Mesothelial cell of epicardium (in vitro differentiated cells): ENCODE data around the gene RAB9A. TPM values are rescaled to one million over a fixed set of nuclear protein-coding genes. Genes with fewer than 3 reads are reported as not detected.

Experiments used
- DNase-seq, 2 experiments: peaks; one replicate each; pipeline ENCODE4 v3.0.0; 2021; ENCODE audit warnings: low spot score in 2 of 2; ENCODE audit not compliant: unreplicated experiment in 2 of 2
- H3K27ac Mint-ChIP-seq: 2 replicates; pipeline ENCODE4 v1.8.0; 2021; ENCODE audit warnings: mixed read lengths
- H3K27me3 Mint-ChIP-seq: 2 replicates; pipeline ENCODE4 v1.8.0; 2021; ENCODE audit warnings: low read depth, mixed read lengths
- H3K36me3 Mint-ChIP-seq: 2 replicates; pipeline ENCODE4 v1.8.0; 2021; ENCODE audit warnings: mixed read lengths
- H3K4me1 Mint-ChIP-seq: 2 replicates; pipeline ENCODE4 v1.8.0; 2021; ENCODE audit warnings: mixed read lengths
- H3K4me3 Mint-ChIP-seq: 2 replicates; pipeline ENCODE4 v1.8.0; 2021; ENCODE audit warnings: mild to moderate bottlenecking, moderate library complexity, mixed read lengths
- H3K9me3 Mint-ChIP-seq: 2 replicates; pipeline ENCODE4 v1.8.0; 2021; ENCODE audit warnings: mixed read lengths
- CTCF ChIP-seq: fragments of 200-600 bp; sonication (generic); IDR thresholded peaks from one replicate; pipeline ENCODE4 v1.5.0; 2021; ENCODE audit warnings: antibody characterized with exemption; ENCODE audit not compliant: unreplicated experiment
- total RNA-seq: library from RNA; stranded (reverse); gene quantifications from 3 replicates; pipeline ENCODE4 v1.2.1, GENCODE V29; 2021

RAB9A gene
- total RNA-seq, 1 donor from 2014 or later = 21.0 TPM

- Mint-ChIP-seq H3K27ac (no peak overlapping the region), H3K4me3 (no peak overlapping the region), H3K27me3 (no peaks in the 10 kb centered on the region), H3K4me1 (peaks cover 8% of the 10 kb centered on the region), H3K9me3 (peaks cover 18% of the 10 kb centered on the region), H3K36me3 (peaks cover 4% of the 10 kb centered on the region)
- DNase-seq = no peak
- no peak for TF ChIP-seq CTCF
These were observed 13.3 kb downstream of the RAB9A start for GRCh38 chrX:13702111-13702789.

- no peak for TF ChIP-seq CTCF
- H3K27me3 Mint-ChIP-seq = no peaks in the 10 kb centered on the region
- no peak overlapping the region for H3K4me3 Mint-ChIP-seq
- H3K27ac Mint-ChIP-seq = no peak overlapping the region
- peaks cover 4% of the 10 kb centered on the region for H3K4me1 Mint-ChIP-seq
- no peak for DNase-seq
- H3K9me3 Mint-ChIP-seq = peaks cover 16% of the 10 kb centered on the region
- H3K36me3 Mint-ChIP-seq = peaks cover 4% of the 10 kb centered on the region
These were observed 14.2 kb downstream of the RAB9A start for GRCh38 chrX:13703135-13703534.

- DNase-seq = no peak
- H3K36me3 Mint-ChIP-seq = peaks cover 6% of the 10 kb centered on the region
- TF ChIP-seq CTCF = no peak
- H3K4me3 Mint-ChIP-seq = no peak overlapping the region
- H3K9me3 Mint-ChIP-seq = peaks cover 16% of the 10 kb centered on the region
- H3K4me1 Mint-ChIP-seq = no peaks in the 10 kb centered on the region
- no peak overlapping the region for H3K27ac Mint-ChIP-seq
- H3K27me3 Mint-ChIP-seq = no peaks in the 10 kb centered on the region
These were observed 14.7 kb downstream of the RAB9A start for GRCh38 chrX:13703589-13703988.

GRCh38 chrX:13711141-13711540 lies 22.2 kb downstream of the RAB9A start:
- Mint-ChIP-seq H3K4me3 (no peak overlapping the region), H3K4me1 (no peaks in the 10 kb centered on the region), H3K36me3 (peaks cover 13% of the 10 kb centered on the region), H3K27ac (no peak overlapping the region), H3K27me3 (no peaks in the 10 kb centered on the region), H3K9me3 (peaks cover 12% of the 10 kb centered on the region)
- no peak for DNase-seq
- no peak for TF ChIP-seq CTCF

- Mint-ChIP-seq H3K9me3 (peaks cover 11% of the 10 kb centered on the region), H3K4me3 (no peak overlapping the region), H3K36me3 (peaks cover 7% of the 10 kb centered on the region), H3K4me1 (peaks cover 11% of the 10 kb centered on the region), H3K27me3 (no peaks in the 10 kb centered on the region), H3K27ac (no peak overlapping the region)
- no peak for DNase-seq
- no peak for TF ChIP-seq CTCF
These were observed 27.5 kb downstream of the RAB9A start for GRCh38 chrX:13716455-13716854.
